KMS-11 (cell line): ENCODE measurements around the gene FIG4.

ENCODE experiments used
- H2AFZ ChIP-seq: fragments of 200-600 bp; sonication (generic); 2 replicates; pipeline ENCODE4 v1.6.1; 2016; ENCODE audit warnings: antibody characterized with exemption, mixed run types, low read depth
- H3K27ac ChIP-seq: fragments of 200-600 bp; sonication (generic); 2 replicates; pipeline ENCODE4 v1.6.1; 2016; ENCODE audit warnings: mild to moderate bottlenecking, mixed run types
- H3K27me3 ChIP-seq: fragments of 200-600 bp; sonication (generic); 2 replicates; pipeline ENCODE4 v1.6.1; 2017; ENCODE audit warnings: mild to moderate bottlenecking, low read depth, mixed run types, moderate library complexity; ENCODE audit not compliant: insufficient read depth
- H3K36me3 ChIP-seq: fragments of 200-600 bp; sonication (generic); 2 replicates; pipeline ENCODE4 v1.6.1; 2017; ENCODE audit warnings: mild to moderate bottlenecking, mixed run types; ENCODE audit not compliant: insufficient read depth
- H3K4me1 ChIP-seq: fragments of 200-600 bp; sonication (generic); 2 replicates; pipeline ENCODE4 v1.6.1; 2016; ENCODE audit warnings: mild to moderate bottlenecking, low read depth, mixed run types; ENCODE audit not compliant: poor library complexity, severe bottlenecking
- H3K4me2 ChIP-seq: fragments of 200-600 bp; sonication (generic); 2 replicates; pipeline ENCODE4 v1.7.0; 2016; ENCODE audit warnings: mild to moderate bottlenecking, mixed run types
- H3K4me3 ChIP-seq: fragments of 200-600 bp; sonication (generic); IDR thresholded peaks from 2 replicates; pipeline ENCODE4 v1.6.1; 2017; ENCODE audit warnings: low read depth, low read length, mixed read lengths; ENCODE audit not compliant: insufficient read depth
- H3K79me2 ChIP-seq: fragments of 200-600 bp; sonication (generic); 2 replicates; pipeline ENCODE4 v1.6.1; 2016; ENCODE audit warnings: low read depth, mixed run types; ENCODE audit not compliant: insufficient read depth
- H3K9ac ChIP-seq: fragments of 200-600 bp; sonication (generic); 2 replicates; pipeline ENCODE4 v1.6.1; 2016; ENCODE audit warnings: mild to moderate bottlenecking, mixed run types
- H4K20me1 ChIP-seq: fragments of 200-600 bp; sonication (generic); 2 replicates; pipeline ENCODE4 v1.6.1; 2016; ENCODE audit warnings: mild to moderate bottlenecking, mixed run types; ENCODE audit not compliant: insufficient read depth
- TF ChIP-seq, protein P1 (sequence below): fragments of 200-600 bp; sonication (generic); conservative IDR thresholded peaks from 2 replicates; pipeline ENCODE4 v1.6.1; 2017; ENCODE audit warnings: low read depth, mild to moderate bottlenecking, antibody characterized with exemption, low read length, moderate library complexity, mixed read lengths

FIG4 gene

GRCh38 chr6:109781001-109781400 lies 89.9 kb downstream of the FIG4 start:
- Histone ChIP-seq H3K27ac (no peak overlapping the region), H3K27me3 (no peaks in the 10 kb centered on the region), H3K36me3 (no peaks in the 10 kb centered on the region), H3K4me2 (no peak overlapping the region), H3K9ac (no peak overlapping the region), H2AFZ (no peak overlapping the region), H3K4me1 (no peaks in the 10 kb centered on the region), H3K79me2 (no peaks in the 10 kb centered on the region), H3K4me3 (no peak overlapping the region), H4K20me1 (no peaks in the 10 kb centered on the region)
- TF ChIP-seq, protein P1, sequence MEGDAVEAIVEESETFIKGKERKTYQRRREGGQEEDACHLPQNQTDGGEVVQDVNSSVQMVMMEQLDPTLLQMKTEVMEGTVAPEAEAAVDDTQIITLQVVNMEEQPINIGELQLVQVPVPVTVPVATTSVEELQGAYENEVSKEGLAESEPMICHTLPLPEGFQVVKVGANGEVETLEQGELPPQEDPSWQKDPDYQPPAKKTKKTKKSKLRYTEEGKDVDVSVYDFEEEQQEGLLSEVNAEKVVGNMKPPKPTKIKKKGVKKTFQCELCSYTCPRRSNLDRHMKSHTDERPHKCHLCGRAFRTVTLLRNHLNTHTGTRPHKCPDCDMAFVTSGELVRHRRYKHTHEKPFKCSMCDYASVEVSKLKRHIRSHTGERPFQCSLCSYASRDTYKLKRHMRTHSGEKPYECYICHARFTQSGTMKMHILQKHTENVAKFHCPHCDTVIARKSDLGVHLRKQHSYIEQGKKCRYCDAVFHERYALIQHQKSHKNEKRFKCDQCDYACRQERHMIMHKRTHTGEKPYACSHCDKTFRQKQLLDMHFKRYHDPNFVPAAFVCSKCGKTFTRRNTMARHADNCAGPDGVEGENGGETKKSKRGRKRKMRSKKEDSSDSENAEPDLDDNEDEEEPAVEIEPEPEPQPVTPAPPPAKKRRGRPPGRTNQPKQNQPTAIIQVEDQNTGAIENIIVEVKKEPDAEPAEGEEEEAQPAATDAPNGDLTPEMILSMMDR: no peak

DNA sequence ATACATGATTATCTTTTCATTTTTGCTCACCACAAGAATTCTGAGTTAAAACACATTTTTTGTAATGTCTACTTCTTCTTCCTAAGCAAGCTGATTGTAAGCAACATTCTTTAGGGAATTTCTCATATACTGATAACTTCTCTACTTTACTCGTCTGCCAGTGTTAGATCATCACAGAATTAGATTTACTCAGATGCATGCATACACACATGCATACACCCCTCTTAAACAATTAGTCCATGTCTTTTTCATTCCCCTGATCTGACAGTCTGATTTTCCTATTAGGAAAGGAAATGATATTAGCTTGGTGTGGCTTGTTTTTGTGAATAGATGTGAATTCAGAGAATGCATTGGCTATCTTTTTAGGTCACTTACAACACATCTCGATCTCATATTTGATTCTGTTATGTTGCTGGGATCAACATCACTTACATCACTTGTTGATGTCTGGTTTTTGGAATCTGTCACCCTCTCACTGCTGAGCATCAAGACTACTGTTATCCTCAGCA lies 91.4 kb downstream of the FIG4 start:
- Histone ChIP-seq H3K4me1 (no peaks in the 10 kb centered on the region), H4K20me1 (no peaks in the 10 kb centered on the region), H3K79me2 (no peaks in the 10 kb centered on the region), H3K9ac (no peak overlapping the region), H3K36me3 (no peaks in the 10 kb centered on the region), H3K4me3 (no peak overlapping the region), H3K27ac (no peak overlapping the region), H3K4me2 (no peak overlapping the region), H2AFZ (no peak overlapping the region), H3K27me3 (no peaks in the 10 kb centered on the region)
- TF ChIP-seq, protein P1: no peak

- no peaks in the 10 kb centered on the region for H3K4me1 ChIP-seq
- H3K4me3 ChIP-seq: no peak overlapping the region
- no peak overlapping the region for H3K4me2 ChIP-seq
- no peaks in the 10 kb centered on the region for H4K20me1 ChIP-seq
- H2AFZ ChIP-seq: no peak overlapping the region
- no peaks in the 10 kb centered on the region for H3K27me3 ChIP-seq
- H3K27ac ChIP-seq: no peak overlapping the region
- no peaks in the 10 kb centered on the region for H3K79me2 ChIP-seq
- TF ChIP-seq, protein P1: no peak
- no peaks in the 10 kb centered on the region for H3K36me3 ChIP-seq
- no peak overlapping the region for H3K9ac ChIP-seq
These were observed 92.3 kb downstream of the FIG4 start for GRCh38 chr6:109783250-109783986.

DNA sequence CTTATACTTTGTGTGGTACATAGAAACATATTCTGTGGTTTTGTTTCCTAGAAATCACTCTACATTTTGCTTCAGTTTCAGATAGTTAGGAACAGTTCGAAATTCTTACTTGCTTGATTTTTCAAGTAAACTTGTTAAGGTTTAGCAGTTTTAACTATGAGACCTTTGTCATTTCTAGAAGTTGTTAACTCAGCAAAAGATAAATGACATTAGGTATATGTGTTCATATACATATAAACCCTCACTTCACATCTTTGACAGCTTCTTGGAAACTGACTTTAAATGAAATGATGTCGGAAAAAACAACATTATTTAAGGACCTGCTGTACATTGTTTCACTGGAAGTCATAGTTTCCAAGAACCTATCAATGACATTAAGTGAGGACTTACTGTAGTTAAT lies 96.2 kb downstream of the FIG4 start:
- Histone ChIP-seq H3K9ac (no peak overlapping the region), H3K4me2 (no peak overlapping the region), H3K27me3 (no peaks in the 10 kb centered on the region), H3K27ac (no peak overlapping the region), H3K4me1 (no peaks in the 10 kb centered on the region), H4K20me1 (no peaks in the 10 kb centered on the region), H2AFZ (no peak overlapping the region), H3K79me2 (no peaks in the 10 kb centered on the region), H3K4me3 (no peak overlapping the region), H3K36me3 (no peaks in the 10 kb centered on the region)
- TF ChIP-seq, protein P1: no peak
